Measurements from ENCODE around the gene PNKP.
A peak's percentile ranks its signal among the peaks of the same experiment; 100 is the strongest.

- TF ChIP-seq REST (IDR thresholded peaks at IDR 0.05; ENCODE audit: borderline replicate concordance) (peak; percentile 77), CTCF (IDR thresholded peaks at IDR 0.05; ENCODE audit: poor library complexity, severe bottlenecking) (peak; percentile 17), POLR2AphosphoS5 (IDR thresholded peaks at IDR 0.05) (peak; percentile 87), EZH2 (IDR thresholded peaks at IDR 0.05; ENCODE audit: borderline replicate concordance, insufficient read depth, low read length, poor library complexity, severe bottlenecking) (no peak), TAF1 (IDR thresholded peaks at IDR 0.05; ENCODE audit: low read depth) (peak; percentile 80), SMC3 (conservative IDR thresholded peaks at IDR 0.05; ENCODE audit: poor library complexity) (no peak)
Observed at GRCh38 chr19:49876422-49877019, 9.1 kb upstream of the PNKP start.

All from neural cell (in vitro differentiated cells).